ENCODE data around the gene C22orf23.

GRCh38 chr22:37909766-37910165 is 43.6 kb downstream of the C22orf23 start:
- TF ChIP-seq CTCF (IDR thresholded peaks at IDR 0.05) (no peak), RCOR1 (IDR thresholded peaks at IDR 0.05; ENCODE audit: low read length) (no peak), CHD2 (IDR thresholded peaks at IDR 0.05; ENCODE audit: low read length, partially characterized antibody) (no peak), EP300 (IDR thresholded peaks at IDR 0.05; ENCODE audit: borderline replicate concordance in 1 of 2, low read depth in 1 of 2, low read length in 1 of 2) (no peak), MXI1 (IDR thresholded peaks at IDR 0.05; ENCODE audit: low read depth, low read length) (no peak), SMC3 (IDR thresholded peaks at IDR 0.05; ENCODE audit: low read depth, low read length) (no peak), FOSL2 (IDR thresholded peaks at IDR 0.05; ENCODE audit: borderline replicate concordance, low read depth) (no peak), RFX5 (IDR thresholded peaks at IDR 0.05; ENCODE audit: low read length) (no peak), PBX3 (IDR thresholded peaks at IDR 0.05) (no peak), EZH2phosphoT487 (IDR thresholded peaks at IDR 0.05; ENCODE audit: borderline replicate concordance, low read depth) (no peak)
- TF ChIP-seq, protein P1, sequence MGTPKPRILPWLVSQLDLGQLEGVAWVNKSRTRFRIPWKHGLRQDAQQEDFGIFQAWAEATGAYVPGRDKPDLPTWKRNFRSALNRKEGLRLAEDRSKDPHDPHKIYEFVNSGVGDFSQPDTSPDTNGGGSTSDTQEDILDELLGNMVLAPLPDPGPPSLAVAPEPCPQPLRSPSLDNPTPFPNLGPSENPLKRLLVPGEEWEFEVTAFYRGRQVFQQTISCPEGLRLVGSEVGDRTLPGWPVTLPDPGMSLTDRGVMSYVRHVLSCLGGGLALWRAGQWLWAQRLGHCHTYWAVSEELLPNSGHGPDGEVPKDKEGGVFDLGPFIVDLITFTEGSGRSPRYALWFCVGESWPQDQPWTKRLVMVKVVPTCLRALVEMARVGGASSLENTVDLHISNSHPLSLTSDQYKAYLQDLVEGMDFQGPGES (IDR thresholded peaks at IDR 0.05; ENCODE audit: low read depth, low read length), result no peak
- TF ChIP-seq, protein P2, sequence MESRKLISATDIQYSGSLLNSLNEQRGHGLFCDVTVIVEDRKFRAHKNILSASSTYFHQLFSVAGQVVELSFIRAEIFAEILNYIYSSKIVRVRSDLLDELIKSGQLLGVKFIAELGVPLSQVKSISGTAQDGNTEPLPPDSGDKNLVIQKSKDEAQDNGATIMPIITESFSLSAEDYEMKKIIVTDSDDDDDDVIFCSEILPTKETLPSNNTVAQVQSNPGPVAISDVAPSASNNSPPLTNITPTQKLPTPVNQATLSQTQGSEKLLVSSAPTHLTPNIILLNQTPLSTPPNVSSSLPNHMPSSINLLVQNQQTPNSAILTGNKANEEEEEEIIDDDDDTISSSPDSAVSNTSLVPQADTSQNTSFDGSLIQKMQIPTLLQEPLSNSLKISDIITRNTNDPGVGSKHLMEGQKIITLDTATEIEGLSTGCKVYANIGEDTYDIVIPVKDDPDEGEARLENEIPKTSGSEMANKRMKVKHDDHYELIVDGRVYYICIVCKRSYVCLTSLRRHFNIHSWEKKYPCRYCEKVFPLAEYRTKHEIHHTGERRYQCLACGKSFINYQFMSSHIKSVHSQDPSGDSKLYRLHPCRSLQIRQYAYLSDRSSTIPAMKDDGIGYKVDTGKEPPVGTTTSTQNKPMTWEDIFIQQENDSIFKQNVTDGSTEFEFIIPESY (IDR thresholded peaks at IDR 0.05; ENCODE audit: borderline replicate concordance, low read depth), result no peak
